ENCODE measurements around the gene SPA17.

DNA sequence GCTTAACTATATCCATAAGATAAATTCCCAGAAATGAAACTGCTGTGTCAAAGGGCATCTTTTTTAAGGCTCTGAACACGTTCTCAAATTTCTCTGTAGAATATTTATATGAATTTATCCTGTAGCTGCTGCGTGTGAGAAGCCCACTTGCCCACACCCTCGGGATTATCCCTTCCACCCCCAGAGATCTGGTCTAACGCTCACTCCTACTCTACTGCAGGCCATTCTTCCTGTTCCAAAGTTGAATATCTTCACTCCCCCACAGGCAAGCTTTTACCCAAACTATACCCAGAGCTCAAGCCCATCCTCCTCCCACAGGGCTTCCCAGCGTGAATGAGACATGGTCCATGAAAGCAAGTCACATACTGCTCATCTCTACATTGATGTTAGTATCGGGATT, 25.1 kb upstream of the SPA17 start:
- TF ChIP-seq, protein P1, sequence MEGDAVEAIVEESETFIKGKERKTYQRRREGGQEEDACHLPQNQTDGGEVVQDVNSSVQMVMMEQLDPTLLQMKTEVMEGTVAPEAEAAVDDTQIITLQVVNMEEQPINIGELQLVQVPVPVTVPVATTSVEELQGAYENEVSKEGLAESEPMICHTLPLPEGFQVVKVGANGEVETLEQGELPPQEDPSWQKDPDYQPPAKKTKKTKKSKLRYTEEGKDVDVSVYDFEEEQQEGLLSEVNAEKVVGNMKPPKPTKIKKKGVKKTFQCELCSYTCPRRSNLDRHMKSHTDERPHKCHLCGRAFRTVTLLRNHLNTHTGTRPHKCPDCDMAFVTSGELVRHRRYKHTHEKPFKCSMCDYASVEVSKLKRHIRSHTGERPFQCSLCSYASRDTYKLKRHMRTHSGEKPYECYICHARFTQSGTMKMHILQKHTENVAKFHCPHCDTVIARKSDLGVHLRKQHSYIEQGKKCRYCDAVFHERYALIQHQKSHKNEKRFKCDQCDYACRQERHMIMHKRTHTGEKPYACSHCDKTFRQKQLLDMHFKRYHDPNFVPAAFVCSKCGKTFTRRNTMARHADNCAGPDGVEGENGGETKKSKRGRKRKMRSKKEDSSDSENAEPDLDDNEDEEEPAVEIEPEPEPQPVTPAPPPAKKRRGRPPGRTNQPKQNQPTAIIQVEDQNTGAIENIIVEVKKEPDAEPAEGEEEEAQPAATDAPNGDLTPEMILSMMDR (IDR thresholded peaks at IDR 0.05), result no peak
- TF ChIP-seq POLR2AphosphoS5 (IDR thresholded peaks at IDR 0.05) (no peak), EP300 (IDR thresholded peaks at IDR 0.05) (no peak), POLR2A (IDR thresholded peaks at IDR 0.05) (no peak)
